NCI-H1092 (cell line): ENCODE measurements around the gene PHGDH.
"Not testable (repeated sequence)": the region's sequence is repeated elsewhere in the genome, so short reads cannot be mapped to it uniquely, and the experiment has no call there.

Experiments used
- DNase-seq: peaks from one replicate; lab custom pipeline; 2025; lab: John Stamatoyannopoulos, UW

PHGDH gene

GRCh38 chr1:119700326-119700725 is 11.4 kb upstream of the PHGDH start:
- no peak for DNase-seq

GRCh38 chr1:119701659-119702058 is 10.1 kb upstream of the PHGDH start:
- no peak for DNase-seq

- DNase-seq: no peak
Measured at GRCh38 chr1:119702384-119702783, 9.3 kb upstream of the PHGDH start.

- no peak for DNase-seq
Measured at GRCh38 chr1:119703666-119704450, 7.9 kb upstream of the PHGDH start.

- DNase-seq: not testable (repeated sequence)
Measured at GRCh38 chr1:119706599-119706998, 5.1 kb upstream of the PHGDH start.

- not testable (repeated sequence) for DNase-seq
Measured at GRCh38 chr1:119711356-119711803, 354 bp upstream of the PHGDH start.

GRCh38 chr1:119712342-119713038 is 756 bp downstream of the PHGDH start:
- peak; percentile 68 for DNase-seq

GRCh38 chr1:119713039-119713748 is 1.5 kb downstream of the PHGDH start:
- DNase-seq: peak; percentile 6

- DNase-seq: peak; percentile 24
Measured at GRCh38 chr1:119713749-119714456, 2.2 kb downstream of the PHGDH start.

GRCh38 chr1:119714583-119714982 is 2.8 kb downstream of the PHGDH start:
- DNase-seq: no peak

GRCh38 chr1:119715542-119715941 is 3.8 kb downstream of the PHGDH start:
- no peak for DNase-seq

GRCh38 chr1:119718409-119718808 is 6.7 kb downstream of the PHGDH start:
- no peak for DNase-seq

- DNase-seq: no peak
Measured at GRCh38 chr1:119718972-119719371, 7.2 kb downstream of the PHGDH start.

GRCh38 chr1:119720866-119721440 is 9.2 kb downstream of the PHGDH start:
- DNase-seq: no peak

- no peak for DNase-seq
Measured at GRCh38 chr1:119721896-119722295, 10.2 kb downstream of the PHGDH start.

- no peak for DNase-seq
Measured at GRCh38 chr1:119724611-119725218, 13.0 kb downstream of the PHGDH start.

- DNase-seq: no peak
Measured at GRCh38 chr1:119725626-119726025, 13.9 kb downstream of the PHGDH start.

GRCh38 chr1:119727991-119728390 is 16.3 kb downstream of the PHGDH start:
- no peak for DNase-seq

- no peak for DNase-seq
Measured at GRCh38 chr1:119729044-119729443, 17.3 kb downstream of the PHGDH start.

GRCh38 chr1:119731060-119731459 is 19.3 kb downstream of the PHGDH start:
- no peak for DNase-seq

GRCh38 chr1:119731741-119732430 is 20.2 kb downstream of the PHGDH start:
- DNase-seq: no peak
